ENCODE data around the gene CLNK.

The CLNK gene

GRCh38 chr4:10454121-10454520, 230.4 kb downstream of the CLNK start:
- peaks cover 50% of the 10 kb centered on the region for H3K36me3 Mint-ChIP-seq
- H3K27me3 Mint-ChIP-seq = no peaks in the 10 kb centered on the region
- H3K4me3 Mint-ChIP-seq = peak overlapping the region; percentile 38
- H3K4me1 Mint-ChIP-seq (ENCODE audit: low read depth) = peaks cover 30% of the 10 kb centered on the region
- peak overlapping the region; percentile 50 for H3K27ac Mint-ChIP-seq
- peaks cover 9% of the 10 kb centered on the region for H3K9me3 Mint-ChIP-seq (ENCODE audit: low read depth)

DNA sequence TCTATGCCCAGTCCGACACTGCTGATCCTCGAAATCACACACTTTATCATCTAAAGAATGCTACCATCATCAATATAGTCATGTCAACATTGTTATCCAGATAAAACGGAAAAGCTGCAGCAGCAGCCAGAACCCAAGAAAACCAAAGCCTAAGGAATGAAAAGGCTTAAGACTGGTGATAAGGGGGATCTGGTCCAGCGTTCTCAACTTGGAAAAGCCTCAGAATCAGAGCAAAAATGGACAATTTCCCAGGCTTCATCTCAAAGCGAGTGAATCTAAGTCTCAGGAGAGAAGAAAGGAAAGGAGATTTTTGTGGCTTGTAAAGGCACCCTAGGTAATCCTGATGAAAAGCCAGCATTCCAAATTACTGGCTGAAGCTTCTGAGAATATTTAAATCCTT, 235.6 kb downstream of the CLNK start:
- Mint-ChIP-seq H3K27me3 (no peaks in the 10 kb centered on the region), H3K36me3 (peaks cover 87% of the 10 kb centered on the region), H3K4me1 (ENCODE audit: low read depth) (peaks cover 6% of the 10 kb centered on the region), H3K4me3 (no peak overlapping the region), H3K27ac (no peak overlapping the region), H3K9me3 (ENCODE audit: low read depth) (peaks cover 21% of the 10 kb centered on the region)

- Mint-ChIP-seq H3K9me3 (ENCODE audit: low read depth) (peaks cover 28% of the 10 kb centered on the region), H3K4me3 (no peak overlapping the region), H3K27me3 (no peaks in the 10 kb centered on the region), H3K27ac (no peak overlapping the region), H3K4me1 (ENCODE audit: low read depth) (no peaks in the 10 kb centered on the region), H3K36me3 (peaks cover 56% of the 10 kb centered on the region)
Measured at GRCh38 chr4:10442976-10443375, 241.6 kb downstream of the CLNK start.

- Mint-ChIP-seq H3K9me3 (ENCODE audit: low read depth) (peaks cover 28% of the 10 kb centered on the region), H3K27me3 (no peaks in the 10 kb centered on the region), H3K4me1 (ENCODE audit: low read depth) (no peaks in the 10 kb centered on the region), H3K36me3 (peaks cover 50% of the 10 kb centered on the region), H3K4me3 (no peak overlapping the region), H3K27ac (no peak overlapping the region)
Measured at GRCh38 chr4:10441512-10441911, 243.1 kb downstream of the CLNK start.

GRCh38 chr4:10438924-10439323, 245.6 kb downstream of the CLNK start:
- Mint-ChIP-seq H3K36me3 (peaks cover 28% of the 10 kb centered on the region), H3K4me3 (no peak overlapping the region), H3K9me3 (ENCODE audit: low read depth) (peaks cover 25% of the 10 kb centered on the region), H3K4me1 (ENCODE audit: low read depth) (no peaks in the 10 kb centered on the region), H3K27me3 (no peaks in the 10 kb centered on the region), H3K27ac (no peak overlapping the region)

GRCh38 chr4:10437735-10438134, 246.8 kb downstream of the CLNK start:
- H3K9me3 Mint-ChIP-seq (ENCODE audit: low read depth) = peaks cover 17% of the 10 kb centered on the region
- H3K36me3 Mint-ChIP-seq = peaks cover 22% of the 10 kb centered on the region
- no peak overlapping the region for H3K4me3 Mint-ChIP-seq
- no peak overlapping the region for H3K27ac Mint-ChIP-seq
- no peaks in the 10 kb centered on the region for H3K27me3 Mint-ChIP-seq
- H3K4me1 Mint-ChIP-seq (ENCODE audit: low read depth) = no peaks in the 10 kb centered on the region
